B cell (primary cell): ENCODE measurements around the gene C2CD3. TPM values are rescaled to one million over a fixed set of nuclear protein-coding genes. Genes with fewer than 3 reads are reported as not detected.

Experiments
- polyA plus RNA-seq: library from polyadenylated mRNA; depleted of rRNA; stranded (reverse); fragments of >200 nt; gene quantifications from 2 replicates; pipeline ENCODE4 v1.2.3, GENCODE V29; 2012
- small RNA-seq: library from RNA; depleted of rRNA; stranded (forward); fragments of <200 nt; gene quantifications from one replicate; pipeline ENCODE3, GENCODE V24; 2012; ENCODE audit warnings: low replicate concordance, low read depth; ENCODE audit not compliant: insufficient read length
- total RNA-seq, 2 donors: library from RNA; stranded (reverse); fragments of 120-200 nt in 1 of 2; gene quantifications; 1 replicate in 1 of 2; 2 replicates in 1 of 2; pipeline versions ENCODE4 v1.2.3 to v1.2.4, GENCODE V29; 2013 to 2022

Gene C2CD3
- total and polyA plus RNA-seq, 2 donors (not counting 1 experiment from before 2014, with no cell fraction given), result 19.8 to 69.0 TPM

Small RNA genes lying within 50 kb of the gene (small RNA-seq; reads per million reads assigned to genes)
- gene AP002392.1, result not detected

Other genes with a start within 250 kb of the C2CD3 start
- gene DNAJB13, start 220.0 kb downstream of the C2CD3 start, total RNA-seq, result 0.15 TPM in 1 of 2 replicates, not detected in the other
- 0.27 TPM in 1 of 2 replicates, not detected in the other for gene DNAJB13, start 220.0 kb downstream of the C2CD3 start, polyA plus RNA-seq
- gene UCP2, start 188.2 kb downstream of the C2CD3 start, total RNA-seq, result 613 and 652 TPM in 2 replicates
- 497 and 697 TPM in 2 replicates for gene UCP2, start 188.2 kb downstream of the C2CD3 start, polyA plus RNA-seq
- 8.4 and 11.0 TPM in 2 replicates for gene UCP3, start 161.9 kb downstream of the C2CD3 start, total RNA-seq
- 6.3 and 8.9 TPM in 2 replicates for gene UCP3, start 161.9 kb downstream of the C2CD3 start, polyA plus RNA-seq
- 18.7 and 23.6 TPM in 2 replicates for gene PPME1, start 287 bp upstream of the C2CD3 start, total RNA-seq
- gene PPME1, start 287 bp upstream of the C2CD3 start, polyA plus RNA-seq, result 10.7 and 11.2 TPM in 2 replicates
- gene P4HA3, start 140.6 kb upstream of the C2CD3 start, total RNA-seq, result not detected in 2 replicates
- not detected in 2 replicates for gene P4HA3, start 140.6 kb upstream of the C2CD3 start, polyA plus RNA-seq
- 8.4 and 12.6 TPM in 2 replicates for gene PGM2L1, start 227.4 kb upstream of the C2CD3 start, total RNA-seq
- gene PGM2L1, start 227.4 kb upstream of the C2CD3 start, polyA plus RNA-seq, result 1.4 and 1.6 TPM in 2 replicates